BE2C (cell line): ENCODE results near the gene SIGLEC7.

ENCODE experiments used
- DNase-seq: peaks from one replicate; pipeline ENCODE4 v3.0.0-alpha.2; 2020
- H3K27me3 ChIP-seq: fragments of 250-450 bp; sonication (Bioruptor Pico); 2 replicates; pipeline ENCODE4 v1.5.1; 2020; ENCODE audit warnings: mild to moderate bottlenecking
- H3K36me3 ChIP-seq: fragments of 250-450 bp; sonication (Bioruptor Pico); 2 replicates; pipeline ENCODE4 v1.5.1; 2020; ENCODE audit warnings: mild to moderate bottlenecking
- H3K4me1 ChIP-seq: fragments of 250-450 bp; sonication (Bioruptor Pico); 2 replicates; pipeline ENCODE4 v1.5.1; 2020
- H3K4me3 ChIP-seq: 2 replicates; pipeline ENCODE4 v1.5.1; 2011; ENCODE audit warnings: low read depth, low read length
- H3K9me3 ChIP-seq: fragments of 250-450 bp; sonication (Bioruptor Pico); 2 replicates; pipeline ENCODE4 v1.5.1; 2020
- CTCF ChIP-seq: IDR thresholded peaks from 2 replicates; pipeline ENCODE4 v1.5.1; 2012; ENCODE audit warnings: mild to moderate bottlenecking, low read depth, low read length

Gene SIGLEC7

DNA sequence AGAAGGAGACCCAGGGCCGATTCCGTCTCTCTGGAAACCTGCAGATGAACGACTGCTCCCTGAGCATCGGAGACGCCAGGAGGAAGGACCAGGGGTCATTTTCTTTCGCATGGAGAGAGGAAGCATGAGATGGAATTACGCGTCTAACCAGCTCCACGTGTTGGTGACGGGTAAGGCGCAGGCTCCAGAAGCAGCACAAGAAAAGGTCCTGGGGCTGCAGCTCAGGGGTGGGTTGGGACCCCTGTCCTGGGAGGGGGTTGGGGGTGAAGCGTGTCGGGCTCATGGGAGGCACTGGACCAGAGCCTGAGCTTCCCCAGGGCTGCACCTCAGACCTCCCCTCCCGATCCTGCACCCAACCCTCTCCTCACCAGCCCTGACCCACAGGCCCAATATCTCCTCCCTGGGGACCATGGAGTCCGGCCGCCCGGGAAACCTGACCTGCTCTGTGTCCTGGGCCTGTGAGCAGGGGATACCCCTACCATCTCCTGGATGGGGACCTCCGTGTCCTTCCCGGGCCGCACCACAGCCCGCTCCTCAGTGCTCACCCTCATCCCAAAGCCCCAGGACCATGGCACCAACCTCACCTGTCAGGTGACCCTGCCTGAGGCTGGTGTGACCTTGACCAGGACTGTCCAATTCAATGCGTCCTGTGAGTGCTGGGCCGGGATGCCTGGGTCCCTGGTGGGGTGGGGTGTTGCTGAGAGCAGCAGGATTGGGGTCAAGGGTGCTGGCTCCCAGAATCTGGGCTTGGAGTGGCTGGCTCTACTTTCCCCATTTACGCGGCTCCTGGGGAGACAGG lies 43.2 kb downstream of the SIGLEC7 start:
- Histone ChIP-seq H3K9me3 (no peaks in the 10 kb centered on the region), H3K4me1 (no peaks in the 10 kb centered on the region), H3K27me3 (peaks cover 11% of the 10 kb centered on the region; the same call in 1 of the 2 replicates), H3K36me3 (no peaks in the 10 kb centered on the region), H3K4me3 (no peak overlapping the region)
- TF ChIP-seq CTCF, result no peak
- no peak for DNase-seq

DNA sequence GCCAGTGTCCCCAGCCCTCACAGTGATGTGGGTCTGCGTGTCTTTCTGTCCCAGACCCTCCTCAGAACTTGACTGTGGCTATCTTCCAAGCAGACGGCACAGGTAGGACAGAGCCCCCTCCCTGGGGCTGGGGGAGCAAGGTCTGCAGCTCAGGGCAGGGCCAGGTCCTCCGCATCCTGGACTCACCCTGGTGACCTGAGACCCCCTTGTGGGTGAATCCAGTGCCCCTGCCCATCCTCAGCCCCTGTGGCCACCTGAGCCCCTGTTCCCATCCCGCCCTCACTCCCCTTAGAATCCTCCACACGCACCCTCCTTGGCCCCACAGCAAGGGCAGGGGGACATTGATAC lies 43.7 kb downstream of the SIGLEC7 start:
- no peak for DNase-seq
- H3K9me3 ChIP-seq, result no peaks in the 10 kb centered on the region
- no peaks in the 10 kb centered on the region for H3K4me1 ChIP-seq
- TF ChIP-seq CTCF, result no peak
- no peak overlapping the region for H3K4me3 ChIP-seq
- peaks cover 12% of the 10 kb centered on the region; the same call in 1 of the 2 replicates for H3K27me3 ChIP-seq
- no peaks in the 10 kb centered on the region for H3K36me3 ChIP-seq

GRCh38 chr19:51186323-51186722 lies 44.2 kb downstream of the SIGLEC7 start:
- Histone ChIP-seq H3K9me3 (no peaks in the 10 kb centered on the region), H3K36me3 (no peaks in the 10 kb centered on the region), H3K27me3 (peaks cover 12% of the 10 kb centered on the region; the same call in 1 of the 2 replicates), H3K4me1 (no peaks in the 10 kb centered on the region), H3K4me3 (no peak overlapping the region)
- DNase-seq, result no peak
- no peak for TF ChIP-seq CTCF

- Histone ChIP-seq H3K4me1 (no peaks in the 10 kb centered on the region), H3K27me3 (peaks cover 13% of the 10 kb centered on the region; the same call in 1 of the 2 replicates), H3K36me3 (no peaks in the 10 kb centered on the region), H3K9me3 (no peaks in the 10 kb centered on the region), H3K4me3 (no peak overlapping the region)
- TF ChIP-seq CTCF, result no peak
- no peak for DNase-seq
Measured at GRCh38 chr19:51187395-51188226, 45.5 kb downstream of the SIGLEC7 start.

GRCh38 chr19:51188227-51188559 lies 46.1 kb downstream of the SIGLEC7 start:
- H3K9me3 ChIP-seq, result no peaks in the 10 kb centered on the region
- no peak for DNase-seq
- TF ChIP-seq CTCF, result no peak
- H3K4me1 ChIP-seq, result no peaks in the 10 kb centered on the region
- no peaks in the 10 kb centered on the region for H3K36me3 ChIP-seq
- peaks cover 15% of the 10 kb centered on the region; the same call in 1 of the 2 replicates for H3K27me3 ChIP-seq
- H3K4me3 ChIP-seq, result no peak overlapping the region

- no peaks in the 10 kb centered on the region for H3K9me3 ChIP-seq
Measured at GRCh38 chr19:51192689-51193088, 50.6 kb downstream of the SIGLEC7 start.

More at GRCh38 chr19:51192689-51193088, 50.6 kb downstream of the SIGLEC7 start:
- Histone ChIP-seq H3K27me3 (peaks cover 6% of the 10 kb centered on the region), H3K4me1 (no peaks in the 10 kb centered on the region), H3K36me3 (no peaks in the 10 kb centered on the region), H3K4me3 (no peak overlapping the region)
- no peak for DNase-seq
- no peak for TF ChIP-seq CTCF
